Esophagus squamous epithelium (tissue), 4 donors: ENCODE results near the gene GRK5.

Source experiments
- CTCF ChIP-seq, 6 experiments: fragments of 450-650 bp in 4 of 6; fragments of 200-600 bp in 2 of 6; sonication (generic) in 2 of 6; IDR thresholded peaks; one replicate each; pipeline ENCODE4 v1.5.1; 2016 to 2019; ENCODE audit warnings: antibody characterized with exemption in 6 of 6, mild to moderate bottlenecking in 4 of 6, moderate library complexity in 4 of 6
- POLR2A ChIP-seq, 4 donors: fragments of 450-650 bp; IDR thresholded peaks; one replicate each; pipeline ENCODE4 v1.6.1; 2017; ENCODE audit warnings: antibody characterized with exemption in 4 of 4, mild to moderate bottlenecking in 4 of 4, moderate library complexity in 3 of 4

GRCh38 chr10:119399466-119399865 lies 192.1 kb downstream of the GRK5 start:
- TF ChIP-seq CTCF (IDR thresholded peaks at IDR 0.05) (no peak), POLR2A (IDR thresholded peaks at IDR 0.05) (no peak)
